ENCODE results near the gene KRT7.

- TF ChIP-seq POLR2A (IDR thresholded peaks at IDR 0.05) (no peak), CTCF (IDR thresholded peaks at IDR 0.05) (no peak)
Observed at GRCh38 chr12:52285851-52286530, 52.9 kb downstream of the KRT7 start.

All from thyroid gland (tissue), 4 donors.